Heart right ventricle (tissue), 16 donors: ENCODE measurements around the gene OTX1. TPM values are rescaled to one million over a fixed set of nuclear protein-coding genes. Genes with fewer than 3 reads are reported as not detected.

ENCODE experiments used
- ATAC-seq, 8 donors: fragments of 200-7000 bp; cut with Tn5 transposase; one replicate each; pipeline ENCODE4 v1.9.1; 2020; ENCODE audit warnings: mild to moderate bottlenecking in 8 of 8, moderate library complexity in 8 of 8, moderate number of reproducible peaks in 1 of 8
- DNase-seq, 2 donors: peaks; one replicate each; pipeline ENCODE4 v3.0.0-alpha.2; 2020
- H3K27ac ChIP-seq, 10 donors: fragments of 200-600 bp; sonication (generic) in 2 of 10; one replicate each; pipeline versions ENCODE4 v1.5.0 to v1.8.0; 2020 to 2022; ENCODE audit warnings: mild to moderate bottlenecking in 3 of 10
- H3K27me3 ChIP-seq, 7 donors: fragments of 200-600 bp; one replicate each; pipeline ENCODE4 v1.8.0; 2021 to 2022; ENCODE audit warnings: mild to moderate bottlenecking in 2 of 7
- H3K36me3 ChIP-seq, 9 donors: fragments of 200-600 bp; sonication (generic) in 1 of 9; one replicate each; pipeline versions ENCODE4 v1.5.0 to v1.8.0; 2020 to 2022; ENCODE audit warnings: mild to moderate bottlenecking in 2 of 9
- H3K4me1 ChIP-seq, 9 donors: fragments of 200-600 bp; sonication (generic) in 1 of 9; one replicate each; pipeline versions ENCODE4 v1.5.0 to v1.8.0; 2020 to 2022; ENCODE audit warnings: mild to moderate bottlenecking in 4 of 9
- H3K4me3 ChIP-seq, 10 donors: fragments of 200-600 bp; sonication (generic) in 2 of 10; one replicate each; pipeline versions ENCODE4 v1.5.0 to v1.8.0; 2020 to 2022; ENCODE audit warnings: mild to moderate bottlenecking in 7 of 10, moderate library complexity in 2 of 10
- H3K9me3 ChIP-seq, 11 donors: fragments of 200-600 bp in 10 of 11; sonication (generic) in 2 of 11; one replicate each; pipeline versions ENCODE4 v1.5.0 to v1.8.0; 2013 to 2022; ENCODE audit warnings: mild to moderate bottlenecking in 2 of 11, control low read depth in 1 of 11, moderate library complexity in 1 of 11
- CTCF ChIP-seq, 9 donors: fragments of 200-600 bp; sonication (generic) in 2 of 9; IDR thresholded peaks; one replicate each; pipeline versions ENCODE4 v1.5.0 to v1.8.0; 2021 to 2022; ENCODE audit warnings: antibody characterized with exemption in 9 of 9, mild to moderate bottlenecking in 5 of 9, moderate library complexity in 1 of 9
- WGBS, 2 donors: extraction: QIAGEN DNeasy Blood & Tissue Kit; methylation state at CpG; one replicate each; pipeline ENCODE4 v1.1.7; 2013; ENCODE audit warnings: inconsistent platforms in 1 of 2; 5-methylcytosine and 5-hydroxymethylcytosine counted together
- intact Hi-C, 10 donors: fragments of 100-400 bp; cut with DNase I; formaldehyde crosslinking; loops; one replicate each; pipeline versions ENCODE4 v1.11.1 to v1.14.2; 2022
- polyA plus RNA-seq, 2 donors: library from polyadenylated mRNA; stranded (reverse); fragments of 200-250 nt; gene quantifications; one replicate each; pipeline ENCODE4 v1.2.3, GENCODE V29; 2013
- total RNA-seq, 10 donors: library from RNA; stranded (reverse); fragmentation: NEBNext Ultra II Directional in 3 of 10; extraction: Animal tissue kit (Norgen Biotek cat#: 25700) in 3 of 10; gene quantifications; one replicate each; pipeline versions ENCODE4 v1.2.1 to v1.2.4, GENCODE V29; 2021 to 2023
- donor health status: Arrhythmogenic right ventricular cardiomyopathy.
- donor health status: ischemic (EF 13 %, LVEDD 7.1; RV severe dilation, severe dysfunction).
- donor health status: healthy with polysubstance abuse.
- donor health status: DM: no; HTN: yes; CAD: no.
- donor health status: DM: no; HTN: no; CAD: no.
- donor health status: ischemic (EF 25% LVEDD 6.9; RV normal size, moderate dysfunction).
- donor health status: ischemic (EF 25% LVEDD 5.7; RV mildly dilated, moderate dysfunction).
- donor health status: healthy.
- donor health status: DM: yes; HTN: yes; CAD: no.
- donor health status: Ischemic cardiomyopathy.
- donor health status: ischemic (EF 35%, LVEDD 5.7; RV mildly dilated, moderate dysfunction).
- donor health status: nonischemic (EF 11% LVEDD 7.7; RV severe dilation, severe dysfunction).
- donor health status: DM: yes; HTN: yes; CAD: no.
- donor health status: PGD.
- donor health status: ischemic (EF 29% LVEDD 5.4; RV normal size, mild dysfunction).
- donor health status: nonischemic (EF 23%, LVEDD 6.1; RV moderate dilation, normal function).

Gene OTX1
- total and polyA plus RNA-seq, 12 donors = not detected

- 5 to 12% methylated on average over 61 of the region's 61 CpGs for WGBS, 2 donors
- no peaks in the 10 kb centered on the region for H3K9me3 ChIP-seq
- no peak overlapping the region for H3K27ac ChIP-seq
- peaks cover 11 to 50% (median 47%) of the 10 kb centered on the region in 9 donors for H3K4me1 ChIP-seq
- peaks cover 34 to 100% (median 100%) of the 10 kb centered on the region in 7 donors for H3K27me3 ChIP-seq
- peaks cover 0 to 15% (median 0%) of the 10 kb centered on the region in 9 donors for H3K36me3 ChIP-seq
- no peak for TF ChIP-seq CTCF (IDR thresholded peaks at IDR 0.05)
- no peak overlapping the region for H3K4me3 ChIP-seq
- ATAC-seq = peak in 3 of 8 donors; percentile 30 to 61 (median 32)
- intact Hi-C loops = no loop called here
- no peak for DNase-seq
Measured at GRCh38 chr2:63048367-63049171, 2.1 kb upstream of the OTX1 start.

GRCh38 chr2:63049211-63049969, 1.2 kb upstream of the OTX1 start:
- peaks cover 0 to 15% (median 0%) of the 10 kb centered on the region in 9 donors for H3K36me3 ChIP-seq
- ATAC-seq = no peak
- 5 to 8% methylated on average over 39 of the region's 39 CpGs for WGBS, 2 donors
- no peak for TF ChIP-seq CTCF (IDR thresholded peaks at IDR 0.05)
- peaks cover 11 to 58% (median 55%) of the 10 kb centered on the region in 9 donors for H3K4me1 ChIP-seq
- no peak overlapping the region for H3K27ac ChIP-seq
- intact Hi-C loops = no loop called here
- H3K27me3 ChIP-seq = peaks cover 42 to 100% (median 100%) of the 10 kb centered on the region in 7 donors
- no peaks in the 10 kb centered on the region for H3K9me3 ChIP-seq
- DNase-seq = no peak
- peak overlapping the region in 9 of 10 donors; percentile 36 to 60 (median 55) for H3K4me3 ChIP-seq

- peak in 2 of 8 donors; percentile 8 to 30 for ATAC-seq
- H3K4me3 ChIP-seq = peak overlapping the region; percentile 32 to 60 (median 52)
- no peak overlapping the region for H3K27ac ChIP-seq
- no peak for TF ChIP-seq CTCF (IDR thresholded peaks at IDR 0.05)
- peaks cover 0 to 15% (median 0%) of the 10 kb centered on the region in 9 donors for H3K36me3 ChIP-seq
- H3K9me3 ChIP-seq = no peaks in the 10 kb centered on the region
- 1 to 2% methylated on average over 31 of the region's 31 CpGs for WGBS, 2 donors
- H3K4me1 ChIP-seq = peaks cover 11 to 62% (median 57%) of the 10 kb centered on the region in 9 donors
- DNase-seq = no peak
- intact Hi-C loops = loop anchor here in 1 of 10 donors (1.0 kb wide), 1 partner anchor 29 kb away; no protein-coding TSS in a partner anchor
- peaks cover 48 to 100% (median 100%) of the 10 kb centered on the region in 7 donors for H3K27me3 ChIP-seq
Measured at GRCh38 chr2:63049970-63050333, 678 bp upstream of the OTX1 start.

GRCh38 chr2:63051042-63051794, 588 bp downstream of the OTX1 start:
- DNase-seq = no peak
- intact Hi-C loops = no loop called here
- peaks cover 0 to 2% (median 0%) of the 10 kb centered on the region in 9 donors for H3K36me3 ChIP-seq
- peak overlapping the region; percentile 32 to 60 (median 52) for H3K4me3 ChIP-seq
- no peak overlapping the region for H3K27ac ChIP-seq
- no peaks in the 10 kb centered on the region for H3K9me3 ChIP-seq
- peaks cover 11 to 75% (median 68%) of the 10 kb centered on the region in 9 donors for H3K4me1 ChIP-seq
- ATAC-seq = no peak
- WGBS, 2 donors = 5 to 7% methylated on average over 42 of the region's 42 CpGs
- no peak for TF ChIP-seq CTCF (IDR thresholded peaks at IDR 0.05)
- H3K27me3 ChIP-seq = peaks cover 60 to 100% (median 100%) of the 10 kb centered on the region in 7 donors
